ENCODE results near the gene JPH2.

Gene JPH2

DNA sequence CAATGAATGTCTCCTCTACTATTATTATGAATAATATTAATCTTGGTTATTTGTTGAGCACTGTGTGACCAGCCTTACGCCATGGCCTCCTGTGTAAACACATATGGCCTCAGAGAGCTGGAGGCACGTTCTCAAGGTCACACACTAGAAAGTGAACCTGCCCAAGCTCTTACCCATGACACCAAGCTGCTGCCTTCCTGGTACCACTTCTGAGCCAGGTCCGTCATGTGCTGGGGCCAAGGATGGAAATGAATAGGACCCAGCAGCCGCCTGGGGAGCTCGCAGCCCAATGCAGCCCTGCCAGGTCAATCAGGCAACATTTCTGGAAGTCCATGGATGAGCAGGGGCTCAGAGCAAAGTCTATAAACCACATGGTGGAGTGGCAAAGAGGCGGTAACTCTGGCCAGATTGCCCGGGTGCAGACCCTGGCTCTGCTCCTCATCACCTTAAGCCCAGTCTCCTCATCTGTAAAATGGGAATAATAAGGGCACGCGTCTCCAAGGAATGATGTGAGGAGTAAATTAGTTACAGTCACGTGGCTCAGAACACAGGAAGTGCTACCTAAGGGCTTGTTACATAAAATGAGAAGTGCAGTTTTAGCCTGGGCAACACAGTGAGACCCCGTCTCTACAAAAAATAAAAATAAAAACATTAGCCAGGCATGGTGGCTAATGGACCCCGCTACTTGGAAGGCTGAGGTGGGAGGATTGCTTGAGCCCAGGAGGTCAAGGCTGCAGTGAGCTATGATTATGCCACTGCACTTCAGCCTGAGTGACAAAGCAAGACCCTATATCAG lies 61.5 kb downstream of the JPH2 start:
- no peak for DNase-seq (ENCODE audit: low read depth)

DNA sequence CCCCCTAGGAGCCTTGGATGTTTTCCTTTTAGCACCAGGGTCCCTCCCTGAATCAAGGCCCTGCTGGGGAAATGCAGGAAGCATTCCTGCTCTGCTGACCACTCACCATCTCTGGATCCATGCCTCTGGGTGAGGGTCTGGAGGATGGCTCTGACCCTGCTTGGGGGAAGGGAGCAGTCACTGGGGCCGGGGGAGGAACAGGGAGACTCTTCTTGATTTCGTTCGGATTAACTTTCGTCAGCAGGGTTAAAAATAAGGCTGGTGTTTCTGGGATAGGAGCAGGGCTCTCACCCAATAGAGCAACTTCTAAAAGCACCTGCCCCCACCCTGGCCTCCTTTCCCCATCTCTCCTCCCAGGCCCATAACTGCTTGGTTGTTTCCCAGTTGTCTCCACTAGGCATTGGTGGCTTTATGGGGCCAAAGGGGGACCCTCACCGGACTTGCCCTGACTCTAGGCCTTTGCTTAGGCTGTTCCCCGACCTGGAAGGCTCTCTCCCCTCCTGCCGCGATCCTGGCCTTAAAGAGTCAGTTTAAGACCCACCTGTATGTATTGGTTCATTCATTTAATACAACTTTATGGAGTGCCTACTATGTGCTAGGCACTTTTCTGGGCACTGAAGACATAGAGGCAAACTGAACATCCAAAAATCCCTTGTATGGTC lies 63.0 kb downstream of the JPH2 start:
- DNase-seq (ENCODE audit: low read depth): no peak

DNA sequence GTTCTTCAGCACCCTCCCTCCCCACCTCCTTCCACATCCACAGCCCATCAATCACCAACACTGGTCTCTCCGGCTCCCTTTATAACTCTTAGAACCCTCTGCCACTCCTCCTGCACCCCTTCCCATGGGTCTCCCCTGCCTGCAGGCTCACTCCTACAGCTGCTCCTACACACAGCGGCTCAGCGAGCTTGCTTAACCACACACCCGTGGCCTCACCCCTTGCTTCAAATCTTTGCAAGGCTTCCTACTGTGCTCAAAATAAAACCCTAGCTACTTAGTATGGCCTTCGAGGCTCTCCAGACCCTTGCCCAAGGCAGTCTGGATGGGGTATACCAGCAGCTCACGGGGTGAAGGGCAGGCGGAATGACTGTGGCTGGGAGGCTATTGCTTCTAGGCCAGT lies 63.7 kb downstream of the JPH2 start:
- no peak for DNase-seq (ENCODE audit: low read depth)

DNA sequence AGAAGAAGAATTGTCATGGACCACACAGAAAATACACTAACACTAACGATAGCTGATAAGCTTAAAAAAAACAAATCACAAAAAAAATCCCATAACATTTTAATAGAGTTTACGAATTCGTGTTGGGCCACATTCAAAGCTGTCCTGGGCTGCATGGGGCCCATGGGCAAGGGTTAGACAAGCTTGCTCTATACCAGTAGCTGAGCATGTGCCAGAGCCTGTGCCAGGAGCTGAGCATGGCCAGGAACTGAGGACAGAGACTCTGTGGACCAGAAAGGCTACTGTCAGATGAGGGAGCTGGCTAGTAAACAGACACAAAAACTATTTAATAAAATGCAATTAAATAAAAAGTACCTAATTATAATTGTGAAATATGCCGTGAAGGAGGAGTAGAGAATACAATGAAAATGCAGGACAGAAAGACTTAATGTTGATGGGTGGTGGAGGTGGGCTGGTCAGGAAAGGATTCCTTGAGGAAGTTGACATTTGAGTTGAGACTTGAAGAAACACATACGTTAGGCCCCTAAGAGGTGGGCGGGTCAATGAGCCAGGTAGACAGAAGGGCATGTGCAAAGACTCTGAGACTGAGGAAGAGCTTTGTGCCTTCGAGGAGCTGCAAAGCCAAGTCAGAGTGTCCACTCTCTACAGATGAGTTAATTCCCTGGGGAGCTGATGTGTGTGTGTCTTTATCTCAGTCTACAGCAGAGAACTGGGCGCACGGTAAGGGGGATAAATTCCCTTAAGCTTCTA lies 66.1 kb downstream of the JPH2 start:
- no peak for DNase-seq (ENCODE audit: low read depth)

DNA sequence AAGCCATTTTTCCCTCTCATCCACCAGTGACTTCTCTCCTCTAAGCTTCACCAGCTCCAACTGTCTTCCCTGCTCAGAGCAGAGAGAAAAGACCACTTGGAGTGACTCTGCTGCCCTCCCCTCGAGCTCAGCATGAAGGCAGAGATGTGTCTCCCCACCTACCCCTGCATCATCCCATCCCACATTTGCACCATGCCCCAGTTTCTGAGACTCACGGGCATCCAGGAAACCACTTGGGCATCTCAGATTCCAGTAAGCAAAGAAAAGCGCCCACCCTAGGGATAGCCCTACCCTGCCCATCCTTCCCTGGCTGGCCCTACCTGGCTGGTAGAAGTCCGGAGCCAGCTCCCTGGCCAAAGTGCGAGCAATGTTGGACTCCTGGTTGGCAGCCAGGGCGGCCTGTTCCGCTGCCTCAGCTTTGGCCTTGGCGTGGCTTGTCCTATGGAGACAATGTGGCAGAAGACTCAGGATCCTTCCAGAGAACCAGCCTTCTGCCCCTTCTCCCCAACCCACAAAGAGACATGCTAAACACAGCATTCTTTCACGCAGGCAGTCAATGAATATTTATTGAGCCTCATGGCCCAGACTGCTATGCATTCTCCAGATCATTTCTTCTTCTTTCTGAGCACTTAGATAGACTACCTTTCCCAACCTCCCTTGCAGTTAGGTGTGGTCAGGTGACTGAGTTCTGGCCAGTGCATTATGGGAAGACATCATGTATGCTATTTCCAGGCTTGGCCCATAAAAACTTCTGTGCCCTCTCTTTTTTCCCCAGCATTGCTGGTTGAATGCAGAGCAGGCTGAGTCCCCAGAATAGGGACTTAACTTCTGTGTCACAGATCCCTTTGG lies 68.6 kb downstream of the JPH2 start:
- no peak for DNase-seq (ENCODE audit: low read depth)

DNA sequence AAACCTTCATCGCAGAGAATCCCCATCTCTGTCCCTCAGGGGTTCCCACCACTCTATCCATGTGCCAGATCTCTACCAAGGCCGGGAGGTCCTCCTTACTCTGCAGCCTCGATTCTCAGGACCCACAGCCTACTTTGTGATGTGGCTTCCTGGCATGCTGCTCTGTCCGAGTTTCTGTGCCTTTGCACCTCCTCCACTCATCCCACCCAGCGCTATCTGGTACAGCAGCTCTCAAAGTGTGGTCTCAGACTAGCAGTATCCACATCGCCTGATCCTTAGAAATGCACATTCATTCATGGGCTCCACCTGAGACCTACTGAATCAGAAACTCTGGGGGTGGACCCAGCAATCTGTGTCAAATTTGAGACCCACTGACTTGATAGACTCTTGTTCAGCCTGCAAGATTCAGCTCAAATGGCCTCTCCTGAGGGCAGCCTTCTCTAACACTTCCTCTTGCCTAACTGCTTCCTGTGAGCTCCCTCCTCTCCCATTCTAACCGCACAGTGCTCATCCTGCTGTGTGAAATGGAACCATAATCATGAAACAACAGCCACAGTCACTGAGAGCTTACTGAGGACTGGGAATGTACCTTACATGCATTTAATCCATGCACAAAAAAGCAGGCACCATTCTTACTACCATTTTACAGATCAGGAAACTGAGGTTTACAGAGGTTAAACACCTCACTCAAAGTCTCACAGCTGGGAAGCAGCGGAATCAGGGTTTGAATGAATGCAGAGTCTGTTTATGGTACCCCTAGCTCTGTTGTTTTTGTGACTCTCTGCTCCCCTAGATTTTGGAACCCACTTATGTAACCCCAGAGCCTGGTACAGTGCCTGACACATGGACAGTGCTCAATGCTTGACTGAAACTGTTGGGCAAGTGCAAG lies 69.4 kb downstream of the JPH2 start:
- no peak for DNase-seq (ENCODE audit: low read depth)

DNA sequence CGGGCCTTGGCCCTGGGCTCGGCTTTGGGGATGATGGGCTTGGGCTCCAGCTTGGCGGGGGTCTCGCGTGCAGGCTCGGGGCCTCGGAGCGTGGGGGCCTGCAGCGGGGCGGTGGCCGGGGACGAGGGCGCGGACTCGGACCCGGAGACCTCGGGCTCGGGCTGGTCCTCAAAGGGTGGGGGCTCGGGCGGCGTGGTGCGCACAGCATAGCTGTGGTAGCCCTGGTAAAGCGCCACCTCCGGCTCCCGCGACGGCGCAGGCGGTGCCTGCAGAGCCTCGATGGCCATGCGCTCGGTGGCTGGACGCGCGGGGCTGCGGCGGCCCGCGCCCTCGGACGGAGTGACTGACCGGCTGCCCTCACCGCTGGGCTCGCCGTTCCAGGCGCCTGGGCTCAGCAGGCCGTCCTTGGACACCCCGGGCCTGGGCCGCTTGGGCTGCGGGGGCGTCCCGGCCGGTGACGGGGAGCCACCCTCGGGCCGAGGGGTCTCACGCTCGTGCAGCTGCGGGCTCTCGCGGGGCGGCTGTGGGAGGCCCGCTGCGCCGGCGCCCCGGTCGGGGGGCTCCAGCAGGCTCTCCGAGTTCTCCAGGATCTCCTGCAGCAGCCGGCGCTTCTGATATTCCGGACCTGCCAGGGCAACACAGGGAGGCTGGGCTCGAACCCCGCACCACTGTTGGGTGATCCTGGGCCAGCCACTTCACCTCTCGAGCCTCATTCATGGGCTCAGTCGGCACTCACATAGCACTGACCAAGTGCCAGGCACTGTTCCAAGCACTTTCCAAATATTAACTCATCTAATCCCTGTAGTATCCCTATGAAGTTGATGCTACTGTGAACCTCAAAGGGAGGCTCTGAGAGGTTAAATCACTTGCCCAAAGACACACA lies 71.0 kb downstream of the JPH2 start:
- DNase-seq (ENCODE audit: low read depth): no peak

DNA sequence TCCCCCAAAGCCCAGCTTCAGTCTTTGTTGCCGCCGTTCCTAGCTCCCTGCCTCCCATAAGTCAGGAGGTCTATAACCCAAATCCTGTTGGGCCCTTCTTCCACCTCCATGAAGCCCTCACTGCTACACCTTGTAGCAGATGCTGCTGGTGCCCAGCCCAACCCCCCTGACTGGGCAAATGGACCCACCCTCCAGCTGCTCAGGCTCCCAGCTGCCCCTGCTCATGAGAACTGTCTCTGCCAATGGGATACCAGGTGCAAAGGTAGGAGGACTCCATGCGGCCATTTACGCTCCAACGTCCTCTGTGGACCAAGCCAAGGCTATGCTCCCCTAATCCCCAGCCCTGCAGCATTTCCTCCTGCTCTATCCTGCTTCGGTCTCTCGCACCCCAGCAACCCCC lies 71.8 kb downstream of the JPH2 start:
- DNase-seq (ENCODE audit: low read depth): no peak

DNA sequence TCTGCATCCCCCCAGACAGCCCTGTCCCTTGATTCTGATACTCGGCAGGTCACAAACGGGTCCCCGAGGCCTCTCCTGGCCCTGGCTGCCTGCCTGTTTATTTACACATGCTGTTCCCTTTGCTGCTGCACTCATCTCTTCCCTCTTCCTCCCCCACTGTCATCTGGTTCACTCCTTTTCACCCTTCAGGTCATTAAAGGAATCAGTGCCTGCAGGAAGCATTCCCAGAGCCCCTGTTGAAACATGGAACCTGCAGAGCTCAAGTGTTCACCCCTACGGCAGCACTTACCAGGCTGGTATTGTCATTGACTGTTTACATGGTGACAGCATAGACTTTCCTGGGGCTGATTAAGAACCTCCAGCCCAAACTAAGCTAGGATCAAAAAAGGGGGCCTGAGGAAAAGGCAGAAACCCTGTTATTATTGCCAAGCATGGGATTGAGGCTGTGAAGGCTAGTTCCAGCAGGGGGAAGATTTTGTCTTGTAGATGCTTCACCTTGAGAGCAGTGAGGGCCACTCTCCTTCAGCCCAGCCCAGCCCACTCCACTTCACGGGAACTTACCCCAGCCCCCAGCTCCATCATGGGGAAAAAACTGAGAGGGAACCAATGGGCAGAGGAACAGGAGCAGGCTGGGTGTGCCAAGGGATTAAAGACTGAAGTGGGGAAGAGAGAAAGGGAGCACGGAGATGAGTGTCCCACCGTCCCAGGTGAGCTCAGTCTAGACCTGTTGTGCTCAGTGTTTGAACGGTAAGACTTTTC lies 73.2 kb downstream of the JPH2 start:
- no peak for DNase-seq (ENCODE audit: low read depth)

DNA sequence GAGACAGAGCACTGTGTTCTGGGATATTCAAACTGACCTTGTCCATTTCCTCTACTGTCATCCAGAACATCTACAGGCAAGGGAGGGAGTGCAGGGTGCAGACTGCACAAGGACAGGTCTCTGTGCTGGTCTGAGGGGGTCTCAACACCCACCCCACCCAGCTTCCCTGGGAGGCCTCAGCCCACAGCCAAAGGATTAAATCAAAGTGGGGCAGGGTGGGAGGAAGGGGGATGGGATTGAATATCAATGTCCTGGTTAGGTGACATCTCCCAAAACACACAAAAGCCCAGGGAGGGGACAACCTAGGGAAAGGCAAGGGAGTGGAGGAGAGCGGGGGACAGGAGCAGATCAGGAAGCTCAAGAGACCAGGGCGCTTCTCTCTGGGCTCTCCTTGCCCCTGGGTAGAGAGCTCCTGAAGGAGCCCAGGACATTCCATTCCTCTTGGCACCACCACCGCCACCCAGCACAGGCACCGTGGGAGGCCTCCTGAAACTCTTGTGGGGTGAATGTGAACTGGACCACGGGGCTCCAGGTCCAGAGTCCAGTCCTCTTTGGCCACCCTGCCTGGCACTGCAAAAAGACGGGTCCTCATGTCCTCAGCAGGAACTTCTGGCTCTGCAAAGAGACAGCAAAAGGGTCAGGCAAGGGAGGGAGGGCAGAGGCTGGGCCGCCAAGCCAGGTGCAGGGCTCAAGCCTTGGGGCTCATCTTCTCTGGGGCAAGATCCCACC lies 73.9 kb downstream of the JPH2 start:
- DNase-seq (ENCODE audit: low read depth): no peak

DNA sequence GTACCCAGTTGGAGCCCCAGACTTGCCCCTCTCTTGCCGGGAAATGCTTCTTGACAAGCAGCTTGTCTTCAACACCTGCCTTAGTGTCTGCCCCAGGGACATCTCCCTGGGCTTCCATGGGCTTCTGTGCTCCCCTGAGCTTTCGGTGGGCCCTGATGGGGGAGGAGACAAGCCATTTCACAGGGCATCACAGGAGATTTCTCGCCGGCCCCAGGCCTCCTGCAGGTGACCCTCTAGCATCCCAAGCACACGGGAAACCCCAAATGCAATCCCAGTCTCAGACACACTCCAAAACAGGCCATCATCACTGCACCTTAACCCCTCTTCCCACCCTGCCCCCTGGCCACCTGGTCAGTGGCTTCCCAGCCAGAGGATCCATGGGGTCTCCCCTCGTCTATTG lies 74.5 kb downstream of the JPH2 start:
- no peak for DNase-seq (ENCODE audit: low read depth)

DNA sequence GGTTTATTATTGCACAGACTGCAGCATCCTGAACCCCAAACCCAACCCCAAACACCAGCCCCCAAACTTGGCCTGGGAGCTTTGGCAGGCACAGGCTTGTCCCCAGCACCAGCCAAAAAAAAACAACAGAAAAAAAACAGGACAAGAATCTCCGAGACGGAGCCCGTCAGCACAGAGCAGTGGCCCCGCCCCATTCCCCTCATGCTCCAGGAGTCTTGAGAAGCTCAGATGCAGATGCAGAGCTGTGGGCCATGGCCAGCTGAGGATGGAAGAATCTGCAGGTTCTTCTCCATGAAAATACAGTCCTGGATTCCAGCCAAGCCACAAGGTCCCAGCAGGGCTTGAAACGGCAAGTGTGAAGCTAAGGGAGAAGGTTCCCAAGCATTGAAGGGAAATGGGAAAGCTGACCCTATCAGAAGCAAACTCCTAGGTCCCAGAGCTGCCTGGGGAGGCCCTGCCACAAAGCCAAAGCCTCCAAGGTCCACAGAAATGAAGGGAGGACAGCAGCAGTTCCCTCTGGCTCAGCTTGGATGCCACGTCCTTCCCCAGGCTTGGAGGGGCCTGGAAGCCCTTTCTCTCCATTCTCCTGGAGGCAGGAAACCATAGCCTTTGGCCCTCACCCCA lies 75.2 kb downstream of the JPH2 start:
- no peak for DNase-seq (ENCODE audit: low read depth)

DNA sequence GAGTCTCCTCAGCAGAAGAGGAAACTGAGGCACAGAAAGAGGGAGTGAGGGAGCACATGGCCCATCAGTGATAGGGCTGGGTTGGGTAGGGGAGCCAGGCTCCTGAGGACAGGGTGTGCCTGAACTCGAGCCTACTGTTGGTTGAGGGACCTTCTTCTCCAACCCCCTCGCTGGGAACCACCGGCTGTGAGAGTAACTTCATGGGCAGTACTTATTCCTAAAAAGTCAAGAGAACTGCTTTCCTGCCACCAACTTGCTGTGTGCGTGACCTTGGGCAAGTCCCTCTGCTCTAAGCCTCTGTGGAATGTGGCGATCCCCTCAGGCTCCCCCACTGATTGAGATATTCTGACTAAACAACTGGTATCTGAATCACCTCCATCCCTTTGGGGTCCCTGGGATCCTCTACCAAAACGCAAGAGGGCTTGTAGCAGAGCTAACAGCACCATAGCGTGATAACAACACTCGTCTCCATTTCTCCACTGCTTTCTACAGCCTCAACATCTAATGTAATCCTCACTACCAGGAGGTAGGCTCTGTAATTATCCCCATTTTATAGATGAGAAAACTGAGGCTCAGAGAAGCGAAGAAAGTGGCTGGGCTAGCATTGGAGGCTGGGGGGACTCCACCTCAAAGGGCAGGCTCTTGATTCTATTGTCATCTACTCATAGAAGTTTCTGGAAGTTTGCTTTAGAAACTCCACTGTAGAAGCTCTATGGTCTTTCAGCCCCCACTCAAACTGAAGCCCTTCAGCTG lies 76.0 kb downstream of the JPH2 start:
- no peak for DNase-seq (ENCODE audit: low read depth)

DNA sequence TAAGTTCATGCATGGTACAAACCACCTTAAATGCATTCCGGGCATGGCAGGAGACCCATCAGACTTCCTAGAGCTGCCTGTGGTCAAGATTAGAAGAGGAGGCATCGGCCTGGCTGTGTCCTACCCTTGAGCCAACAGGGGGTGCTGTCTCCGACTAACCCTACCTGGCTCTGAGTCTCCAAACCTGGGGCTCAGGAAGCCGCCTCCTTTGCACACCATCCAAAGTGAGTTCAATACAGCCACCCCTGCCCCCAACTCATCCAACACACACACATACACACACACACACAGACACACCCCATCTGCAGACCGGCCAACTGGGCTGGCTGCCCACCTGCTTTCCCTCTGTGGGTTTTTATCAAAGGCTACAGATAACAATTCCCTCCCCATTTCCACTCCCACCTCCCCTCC lies 77.0 kb downstream of the JPH2 start:
- no peak for DNase-seq (ENCODE audit: low read depth)

DNA sequence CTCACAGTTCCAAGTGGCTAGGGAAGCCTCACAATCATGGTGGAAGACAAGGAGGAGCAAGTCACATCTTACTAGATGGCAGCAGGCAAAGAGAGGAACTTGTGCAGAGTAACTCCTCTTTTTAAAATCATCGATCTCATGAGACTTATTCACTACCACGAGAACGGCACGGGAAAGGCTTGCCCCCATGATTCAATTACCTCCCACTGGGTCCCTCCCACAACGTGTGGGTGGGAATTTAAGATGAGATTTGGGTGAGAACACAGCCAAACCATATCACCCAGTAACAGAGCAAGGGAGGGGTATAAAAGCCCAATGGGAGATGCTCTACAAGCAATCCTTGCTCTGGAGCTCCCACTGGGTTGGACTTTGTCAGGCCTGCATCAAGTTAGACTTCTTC lies 80.4 kb downstream of the JPH2 start:
- DNase-seq (ENCODE audit: low read depth): no peak

DNA sequence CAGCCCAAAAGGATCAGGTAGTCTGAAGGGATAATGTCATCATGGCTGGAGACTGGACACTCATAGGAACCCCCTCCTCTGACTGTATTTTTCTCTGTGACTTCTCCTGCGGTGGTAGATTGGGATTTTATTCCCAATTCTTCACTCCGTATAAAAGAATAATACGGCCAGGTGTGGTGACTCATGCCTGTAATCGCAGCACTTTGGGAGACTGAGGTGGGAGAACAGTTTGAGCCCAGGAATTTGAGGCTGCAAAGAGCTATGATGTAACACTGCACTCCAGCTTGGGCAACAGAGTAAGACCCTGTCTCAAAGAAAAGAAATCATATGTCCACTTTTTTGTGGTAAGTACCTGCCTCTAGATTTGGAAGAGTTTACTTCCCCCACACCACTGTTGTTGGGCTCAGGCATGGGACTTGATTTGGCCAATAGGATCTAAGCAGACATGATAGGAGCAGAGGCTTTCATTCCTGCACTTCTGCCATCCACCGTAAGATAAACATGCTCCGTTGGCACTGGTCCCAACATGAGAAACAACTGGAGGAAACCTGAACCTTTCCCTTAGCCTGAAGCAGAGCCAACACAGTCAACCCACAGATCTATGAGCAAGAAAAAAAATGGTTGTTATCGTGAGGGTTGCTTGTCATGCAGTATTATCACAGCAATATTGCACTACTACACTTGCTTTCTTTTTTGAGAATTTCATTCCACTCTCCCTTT lies 82.0 kb downstream of the JPH2 start:
- no peak for DNase-seq (ENCODE audit: low read depth)

DNA sequence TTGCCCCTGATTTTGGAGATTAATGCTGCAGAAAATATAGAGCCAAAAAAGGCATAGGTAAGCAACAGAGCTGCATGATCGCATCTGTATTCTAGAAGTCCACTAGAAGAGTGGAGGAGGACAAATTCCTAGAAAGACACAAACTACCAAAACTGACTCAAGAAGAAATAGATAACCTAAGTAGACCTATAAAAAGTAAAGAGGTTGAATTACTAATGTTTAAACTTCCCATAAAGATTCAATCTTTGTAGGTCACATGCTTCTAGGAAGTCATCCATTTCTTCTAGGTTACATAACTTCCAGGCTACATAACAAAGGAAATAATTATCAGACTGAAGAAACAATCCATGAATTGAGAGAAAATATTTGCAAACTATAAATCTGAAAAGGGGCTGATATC lies 84.4 kb downstream of the JPH2 start:
- DNase-seq (ENCODE audit: low read depth): no peak

Data from stromal cell of bone marrow (primary cell).